Hematopoietic multipotent progenitor cell (in vitro differentiated cells): ENCODE measurements around the gene MIPEP. TPM values are rescaled to one million over a fixed set of nuclear protein-coding genes. Genes with fewer than 3 reads are reported as not detected.
A peak's percentile ranks its signal among the peaks of the same experiment; 100 is the strongest.
"Not testable (repeated sequence)": the region's sequence is repeated elsewhere in the genome, so short reads cannot be mapped to it uniquely, and the experiment has no call there.

Experiments used
- DNase-seq, 3 donors: peaks; one replicate each; pipeline ENCODE4 v3.0.0-alpha.2; 2011 to 2015; ENCODE audit warnings: low read depth in 2 of 3, low spot score in 2 of 3
- total RNA-seq: library from RNA; depleted of rRNA; stranded (reverse); fragments of >200 nt; gene quantifications from one replicate; pipeline ENCODE4 v1.2.3, GENCODE V29; 2012

The MIPEP gene
- total RNA-seq, 1 donor = 7.8 TPM

DNA sequence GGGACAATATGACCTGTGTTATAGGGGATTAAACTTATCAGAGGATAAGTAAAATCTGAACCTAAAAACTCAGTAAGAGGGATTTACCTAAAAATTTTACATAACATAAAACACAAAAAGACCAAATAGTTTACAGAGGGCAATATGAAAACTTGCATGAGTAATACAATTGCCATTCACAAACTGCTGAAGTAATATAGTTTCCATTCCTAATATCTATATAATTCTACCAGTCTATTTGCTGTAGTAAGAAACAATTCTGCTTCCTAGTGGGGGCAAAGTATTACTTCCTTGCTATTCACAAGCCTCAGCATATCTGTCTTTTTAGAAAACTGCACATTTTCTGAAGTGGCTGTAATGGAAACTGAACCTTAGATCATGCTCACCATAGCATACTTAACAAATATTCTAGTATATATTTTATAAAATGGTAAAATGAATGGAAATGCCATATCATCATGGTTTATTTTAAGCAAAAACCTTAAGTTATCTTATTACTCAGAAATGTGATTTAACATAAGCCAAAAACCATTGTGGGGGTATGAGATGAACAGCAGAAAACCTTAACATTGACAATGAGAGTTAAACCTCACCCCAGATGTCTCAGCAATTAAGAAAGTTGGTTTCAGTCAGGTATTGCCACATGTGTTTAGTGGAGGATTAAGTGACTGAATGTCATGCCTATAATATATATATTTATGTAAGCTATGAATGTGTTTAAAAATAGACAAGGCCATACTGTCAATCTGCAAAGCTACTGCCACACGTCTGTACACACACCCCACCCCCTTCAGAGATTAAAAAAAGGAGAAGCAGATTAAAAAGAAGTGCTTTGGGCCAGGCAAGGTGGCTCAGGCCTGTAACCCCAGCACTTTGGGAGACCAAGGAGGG is 136.8 kb downstream of the MIPEP start:
- peak in 1 of 3 donors; percentile 19 for DNase-seq

DNA sequence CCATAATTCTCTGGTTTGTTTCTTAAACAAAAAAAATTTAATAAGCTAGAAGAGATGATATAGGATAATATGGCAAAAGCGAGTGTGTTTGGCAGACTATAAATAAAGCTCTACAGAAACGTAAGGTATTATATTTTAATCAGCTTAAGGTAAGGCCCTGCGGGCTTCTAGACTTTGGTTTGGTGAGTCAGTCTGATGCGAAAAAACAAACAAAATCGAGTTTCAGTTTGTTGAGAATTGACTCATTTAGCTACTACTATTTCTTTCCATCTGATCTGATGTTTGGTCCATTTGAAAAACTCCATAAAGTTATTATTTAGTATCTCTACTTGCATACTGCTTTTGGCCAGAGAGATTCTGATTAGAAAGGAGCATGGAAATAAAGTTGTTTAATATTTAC is 138.0 kb downstream of the MIPEP start:
- no peak for DNase-seq

DNA sequence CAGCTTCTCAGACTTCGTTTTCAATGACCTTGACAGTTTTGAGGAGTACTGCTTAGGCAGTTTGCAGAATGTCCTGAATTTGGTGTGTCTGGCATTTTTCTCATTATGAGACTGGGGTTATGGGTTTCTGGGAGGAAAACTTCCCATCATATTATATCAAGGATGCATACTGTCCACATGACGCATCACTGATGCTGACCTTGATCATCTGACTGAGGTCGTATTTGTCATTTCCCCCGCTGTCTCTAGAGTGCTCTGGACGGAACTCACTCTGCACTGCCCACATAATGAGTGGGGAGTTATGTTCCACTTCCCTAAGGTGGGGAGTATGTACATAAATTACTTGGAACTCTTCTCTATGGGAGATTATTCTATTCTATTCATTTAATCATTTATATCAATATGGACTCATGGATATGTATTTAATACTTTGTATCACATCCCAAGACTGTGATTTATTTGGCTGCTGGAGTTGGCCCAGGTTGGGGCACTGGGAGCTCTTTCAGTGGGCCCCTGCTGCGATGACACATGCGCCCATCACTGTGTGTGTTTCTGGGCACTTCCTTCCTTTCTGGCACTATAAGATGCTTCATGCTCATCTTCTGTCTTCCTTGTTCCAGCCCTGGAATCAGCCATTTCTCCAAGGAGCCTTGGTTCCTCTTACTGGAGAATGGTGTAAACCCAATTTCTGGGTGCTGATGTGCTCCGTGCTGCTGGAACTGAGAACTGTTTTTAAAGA is 138.6 kb downstream of the MIPEP start:
- DNase-seq = no peak

DNA sequence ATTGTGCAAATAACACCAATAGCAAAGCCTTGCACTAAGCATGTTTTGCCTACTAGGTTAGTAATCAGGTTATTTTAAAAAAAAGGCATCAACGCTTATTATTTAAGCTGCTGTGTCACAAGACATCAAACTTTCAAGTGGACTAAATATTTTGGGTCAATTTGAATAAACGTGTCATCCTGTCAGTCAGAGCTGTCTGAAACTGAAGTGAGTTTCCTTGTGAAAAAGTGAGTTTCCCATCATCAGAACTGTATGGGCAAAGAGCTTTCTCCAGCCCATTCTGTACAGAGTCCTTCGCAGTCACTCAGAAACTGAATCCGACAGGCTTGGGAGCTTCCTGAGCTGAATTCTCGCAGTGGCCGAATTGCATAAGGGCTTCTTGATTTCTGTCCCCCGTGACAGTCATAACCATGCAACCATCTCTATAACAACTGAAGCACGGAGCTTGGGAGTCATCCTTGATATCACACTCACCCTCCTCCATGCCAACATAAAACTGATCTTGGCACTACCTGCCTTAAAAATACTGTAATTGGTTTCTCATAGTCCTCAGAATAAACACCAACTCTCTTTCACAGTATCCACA is 139.8 kb downstream of the MIPEP start:
- no peak for DNase-seq

DNA sequence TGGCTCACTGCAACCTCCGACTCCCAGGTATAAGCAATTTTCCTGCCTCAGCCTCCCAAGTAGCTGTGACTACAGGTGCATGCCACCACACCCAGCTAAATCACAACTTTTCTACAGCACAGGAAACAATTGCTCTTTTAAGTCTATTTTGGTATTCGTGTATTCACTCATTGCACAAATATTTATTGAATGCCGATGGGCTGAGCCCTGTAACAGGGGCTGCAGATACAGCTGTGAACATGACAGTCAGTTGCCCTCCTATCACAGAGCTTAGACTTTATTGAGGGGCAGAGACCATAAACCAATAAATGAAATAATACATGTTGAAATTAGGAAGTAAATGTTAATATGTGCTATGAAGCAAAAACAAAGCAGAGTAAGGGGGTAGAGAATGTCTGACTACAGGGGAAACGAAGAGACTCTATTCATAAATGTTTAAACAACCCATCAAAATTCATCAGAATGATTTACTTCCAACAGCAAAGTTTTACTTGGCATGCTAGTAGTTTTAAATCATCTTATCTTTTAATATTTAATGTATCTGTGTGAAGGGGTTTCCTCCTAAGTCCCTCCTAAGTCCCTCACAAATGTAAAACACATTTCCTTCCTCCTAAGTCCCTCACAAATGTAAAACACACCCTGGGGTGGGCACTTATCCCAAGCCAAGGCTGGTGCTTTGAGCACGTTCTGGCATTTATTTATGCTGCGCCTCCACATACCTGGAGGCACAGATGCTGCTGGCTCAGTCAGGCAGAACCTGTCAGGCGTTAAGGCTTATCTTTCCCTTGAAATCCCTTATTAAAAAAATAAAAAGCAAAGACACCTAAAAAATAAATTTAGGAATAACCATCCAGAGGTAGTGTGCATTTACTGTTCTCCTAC is 140.8 kb downstream of the MIPEP start:
- no peak for DNase-seq

DNA sequence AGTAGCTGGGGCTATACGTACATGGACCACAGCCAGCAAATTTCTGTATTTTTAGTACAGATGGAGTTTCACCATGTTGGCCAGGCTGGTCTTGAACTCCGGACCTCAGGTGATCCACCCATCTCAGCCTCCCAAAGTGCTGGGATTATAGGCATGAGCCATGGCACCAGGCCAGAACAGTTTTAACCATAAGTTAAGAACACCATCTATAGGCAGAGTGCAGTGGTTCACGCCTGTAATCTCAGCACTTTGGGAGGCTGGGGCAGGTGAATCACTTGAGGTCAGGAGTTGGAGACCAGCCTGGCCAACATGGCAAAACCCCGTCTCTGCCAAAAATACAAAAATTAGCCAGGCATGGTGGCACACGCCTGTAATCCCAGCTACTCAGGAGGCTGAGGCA is 143.1 kb downstream of the MIPEP start:
- DNase-seq = not testable (repeated sequence)

DNA sequence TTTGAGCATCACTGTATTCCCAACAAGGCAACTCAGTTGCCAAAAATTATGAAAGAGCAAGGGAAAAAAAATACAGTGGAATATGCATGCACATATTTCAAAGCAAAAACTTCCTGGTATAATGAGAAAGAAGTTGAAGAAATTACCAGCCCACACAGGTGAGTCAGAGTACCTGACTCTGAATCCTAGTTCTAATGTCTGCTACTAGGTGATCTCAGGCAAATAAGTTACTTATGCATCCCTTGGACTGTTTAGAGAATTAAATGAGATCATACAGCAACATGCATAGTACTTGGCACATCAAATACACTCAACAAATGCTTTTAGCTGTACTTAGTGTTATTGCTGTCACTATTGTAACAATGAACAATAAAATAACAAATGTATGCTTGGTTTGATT is 144.9 kb downstream of the MIPEP start:
- no peak for DNase-seq

DNA sequence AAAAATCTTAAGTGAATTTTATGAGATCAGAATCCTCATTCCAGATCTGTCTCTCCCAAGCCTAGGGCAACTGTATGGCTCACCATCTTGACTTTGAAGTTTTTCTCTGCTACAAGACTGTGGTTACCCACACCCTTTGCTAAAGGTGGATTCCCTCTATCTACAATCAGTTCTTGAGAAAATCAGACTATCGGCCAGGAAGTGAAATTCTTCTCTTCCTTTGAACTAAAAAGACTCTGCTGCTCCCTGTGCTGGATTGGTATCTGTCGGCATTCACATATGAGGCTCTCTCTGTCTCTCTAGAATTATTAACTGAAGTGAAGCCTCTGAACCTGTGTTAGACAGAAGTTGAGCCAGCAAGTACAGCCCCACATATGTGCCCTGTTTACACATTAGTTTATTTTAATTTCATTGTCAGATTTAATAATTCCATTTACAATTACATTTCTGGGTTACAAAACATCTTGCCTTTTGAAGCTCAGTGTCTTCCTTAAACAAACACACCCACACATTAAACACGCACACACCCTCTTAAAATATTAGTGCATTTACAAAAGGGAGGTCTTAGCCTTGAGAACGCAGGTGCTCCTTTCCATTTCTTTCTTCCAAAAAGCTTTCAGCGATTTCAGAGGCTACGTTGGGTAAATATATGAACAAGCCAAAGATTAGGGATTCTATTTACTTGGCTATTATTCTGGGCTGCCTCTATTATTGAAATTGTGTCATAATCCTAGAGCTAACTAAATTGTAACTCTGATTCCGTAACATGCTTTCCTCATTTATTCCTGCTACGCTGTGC is 145.7 kb downstream of the MIPEP start:
- no peak for DNase-seq

DNA sequence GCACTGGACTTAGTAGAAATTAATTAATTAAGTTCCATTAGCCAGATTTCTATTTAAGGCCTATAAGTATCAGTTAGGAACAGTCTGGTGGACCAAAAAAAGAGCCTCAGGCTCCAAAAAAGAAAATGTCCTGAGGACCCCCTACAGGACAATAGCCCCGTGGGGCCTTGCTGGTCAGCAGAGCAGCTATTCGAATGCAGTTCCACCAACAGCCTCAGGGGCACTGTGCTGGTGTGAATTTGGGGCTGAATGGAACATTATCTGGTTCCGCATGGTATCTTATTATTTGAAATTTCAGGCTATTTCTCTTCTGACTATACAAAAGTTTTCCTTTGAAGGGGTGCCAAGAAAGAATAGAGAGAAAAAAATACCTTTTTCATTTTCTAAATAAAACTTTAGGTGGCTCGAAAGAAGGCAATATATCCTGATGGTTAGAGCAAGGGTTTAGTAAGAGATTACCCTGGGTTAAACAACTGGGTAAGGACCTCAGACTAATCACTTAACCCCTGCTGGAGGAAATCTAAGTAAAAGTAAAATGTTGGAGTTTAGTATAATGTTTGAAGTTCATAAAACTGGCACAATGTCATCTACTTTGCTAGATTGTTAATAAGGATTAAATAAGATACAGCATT is 147.2 kb downstream of the MIPEP start:
- DNase-seq = no peak

DNA sequence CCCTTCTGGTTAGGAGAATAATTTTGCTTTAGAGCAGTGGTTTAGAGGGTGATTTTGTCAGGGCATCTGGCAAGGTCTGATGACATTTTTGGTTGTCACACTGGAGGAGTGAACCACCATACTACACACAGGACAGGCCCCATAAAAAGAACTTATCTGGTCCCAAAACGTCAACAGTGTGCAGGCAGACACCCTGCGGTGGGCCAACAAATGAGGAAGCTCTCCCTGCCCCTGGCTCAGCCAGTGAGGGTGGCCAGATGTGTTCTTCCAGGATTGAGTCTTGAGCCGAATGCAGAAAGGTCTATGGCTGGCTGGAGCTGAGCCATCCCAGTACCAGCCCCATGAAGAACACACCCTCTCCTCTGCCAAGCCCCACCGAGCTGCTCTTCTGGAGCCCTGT is 149.2 kb downstream of the MIPEP start:
- no peak for DNase-seq

DNA sequence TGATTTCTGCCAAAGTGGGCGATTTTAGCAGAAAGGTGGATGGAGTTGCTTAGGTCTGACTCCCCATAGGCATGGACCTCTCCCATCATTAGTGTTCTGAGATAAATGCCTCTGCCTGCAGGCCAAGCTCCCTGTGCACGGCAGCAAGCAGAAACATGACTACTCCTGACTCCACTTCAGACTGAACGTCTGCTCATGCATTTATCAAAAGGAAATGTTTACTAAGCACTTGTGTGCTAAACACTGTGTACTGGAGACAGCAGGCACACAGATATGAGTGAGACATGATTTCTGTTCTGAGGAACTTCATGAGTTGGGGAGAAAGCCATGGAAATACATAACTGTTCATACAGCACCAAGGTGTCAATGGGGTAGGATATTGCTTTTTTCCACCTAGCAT is 149.6 kb downstream of the MIPEP start:
- no peak for DNase-seq

DNA sequence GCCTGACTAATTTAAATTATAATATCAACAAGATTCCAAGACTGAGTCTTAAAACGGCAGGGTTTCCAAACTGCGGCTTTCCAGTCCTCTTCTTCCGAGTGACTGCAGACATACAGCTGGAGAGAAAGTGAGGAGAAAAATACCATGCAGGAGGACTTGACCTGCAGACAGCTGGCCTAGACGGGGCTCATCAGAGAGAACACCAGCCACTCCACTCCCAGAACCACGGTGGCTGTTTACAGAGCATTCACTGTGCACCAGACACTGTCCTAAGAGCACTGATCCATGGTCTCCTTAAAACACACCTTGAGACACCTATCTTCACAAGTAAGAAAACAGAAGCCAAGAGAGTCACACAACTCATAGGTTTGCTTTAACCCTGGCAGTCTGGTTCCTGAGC is 152.7 kb downstream of the MIPEP start:
- no peak for DNase-seq

DNA sequence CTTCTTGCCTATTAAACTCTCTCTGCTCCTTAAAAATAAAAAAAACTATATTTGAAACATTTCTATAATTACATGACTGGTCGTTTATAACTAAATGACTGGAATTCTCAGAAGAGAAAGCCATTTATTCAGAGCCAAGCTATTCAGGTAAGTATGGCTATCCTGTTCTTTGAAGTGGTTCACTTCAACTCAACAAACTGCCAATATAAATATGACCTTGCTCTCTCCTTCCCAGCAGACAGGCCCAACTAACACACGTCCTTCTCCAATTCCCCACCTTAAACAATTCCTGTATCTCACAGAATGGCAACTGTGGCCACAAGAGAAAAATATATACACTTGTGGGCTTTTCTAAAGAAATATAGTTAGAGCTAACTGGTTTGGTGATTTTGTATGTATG is 153.9 kb downstream of the MIPEP start:
- DNase-seq = no peak

DNA sequence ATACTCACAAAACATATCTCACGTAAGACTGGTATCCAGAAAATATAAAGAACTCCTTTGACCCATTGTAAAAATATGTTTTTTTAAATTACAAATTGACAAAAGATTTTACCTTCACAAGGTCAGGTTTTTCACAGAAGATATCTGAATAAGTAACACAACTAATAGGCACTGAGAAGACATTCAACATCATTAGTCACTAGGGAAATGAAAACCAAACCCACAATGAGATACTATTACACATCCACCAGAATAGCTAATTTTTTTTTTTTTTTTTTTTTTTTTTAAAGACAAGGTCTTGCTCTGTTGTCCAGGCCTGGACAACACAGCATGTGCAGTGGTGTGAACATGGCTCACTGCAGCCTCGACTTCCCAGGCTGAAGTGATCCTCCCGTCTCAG is 157.5 kb downstream of the MIPEP start:
- no peak for DNase-seq

DNA sequence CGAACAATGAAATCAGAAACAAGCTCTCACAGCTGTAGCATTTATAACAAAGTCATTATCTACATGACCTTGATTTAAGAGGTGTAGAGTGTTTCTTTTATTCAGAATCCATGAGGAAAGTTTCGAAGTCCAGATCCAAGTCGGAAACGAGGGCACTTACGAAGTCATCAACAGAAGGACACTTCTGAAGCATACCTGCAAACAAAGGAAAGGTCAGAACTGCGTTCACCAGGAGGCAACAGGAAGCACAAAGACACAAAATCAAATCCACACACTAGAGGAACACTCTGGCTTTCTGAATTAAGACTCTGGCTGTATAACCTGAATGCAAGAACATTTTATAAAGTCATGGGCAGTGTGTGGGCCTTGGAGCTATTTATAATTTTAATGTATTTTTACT is 158.9 kb downstream of the MIPEP start:
- no peak for DNase-seq

DNA sequence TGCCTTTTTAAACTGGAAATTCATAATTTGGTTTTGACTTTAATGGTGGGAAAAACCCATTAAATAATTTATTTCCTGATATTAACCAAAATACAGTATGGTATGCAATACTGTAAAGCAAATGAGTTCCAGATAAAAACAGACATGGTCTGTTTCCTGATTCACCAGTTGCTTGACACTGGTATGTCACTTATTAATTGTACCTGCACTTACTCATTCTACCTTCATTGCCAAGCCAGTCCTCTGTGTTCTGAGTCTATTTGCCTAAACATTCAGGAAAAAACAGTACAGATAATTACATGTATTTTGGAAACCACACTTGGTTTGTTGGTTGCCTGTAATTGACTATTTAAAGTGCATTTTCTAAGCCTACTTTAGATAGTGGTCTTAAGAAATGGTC is 159.7 kb downstream of the MIPEP start:
- DNase-seq = no peak

DNA sequence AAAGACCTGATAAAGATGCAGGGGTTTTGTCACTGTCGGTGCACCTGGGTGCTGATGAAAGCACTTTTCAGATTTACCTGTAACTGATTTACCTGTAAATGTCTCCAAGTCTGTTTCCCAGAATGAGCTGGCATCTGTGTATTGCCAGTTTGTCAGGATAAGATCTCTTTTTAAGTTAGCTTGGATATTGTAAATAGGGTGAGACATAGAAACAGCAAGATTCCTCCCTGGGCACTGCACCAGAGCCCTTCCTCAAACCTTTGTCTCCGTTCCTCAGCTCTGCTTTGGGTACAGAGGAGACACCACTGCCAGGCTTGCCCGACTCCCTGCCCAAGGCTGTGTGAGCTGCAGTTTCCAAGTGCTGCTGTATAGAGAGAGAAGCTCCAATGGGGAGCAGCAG is 160.4 kb downstream of the MIPEP start:
- DNase-seq = no peak

DNA sequence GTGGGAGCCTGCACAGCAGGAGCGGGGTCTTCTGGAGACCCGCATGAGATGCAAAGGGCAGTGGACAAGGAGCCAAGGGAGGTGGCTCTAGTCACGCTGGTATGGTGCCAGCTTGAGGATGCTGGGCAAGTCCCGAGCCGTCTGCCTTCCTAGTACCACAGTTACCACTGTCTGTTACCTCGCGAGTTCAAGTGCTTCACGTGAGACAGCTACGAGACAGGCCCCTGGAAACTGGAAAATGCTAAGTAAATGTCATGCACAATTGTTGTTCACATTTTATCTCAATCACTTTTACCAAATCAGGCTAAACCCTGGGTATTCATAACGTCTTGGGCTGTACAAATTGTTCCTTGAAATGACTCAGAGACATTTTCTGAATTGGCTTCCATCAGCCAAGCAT is 163.3 kb downstream of the MIPEP start:
- no peak for DNase-seq

DNA sequence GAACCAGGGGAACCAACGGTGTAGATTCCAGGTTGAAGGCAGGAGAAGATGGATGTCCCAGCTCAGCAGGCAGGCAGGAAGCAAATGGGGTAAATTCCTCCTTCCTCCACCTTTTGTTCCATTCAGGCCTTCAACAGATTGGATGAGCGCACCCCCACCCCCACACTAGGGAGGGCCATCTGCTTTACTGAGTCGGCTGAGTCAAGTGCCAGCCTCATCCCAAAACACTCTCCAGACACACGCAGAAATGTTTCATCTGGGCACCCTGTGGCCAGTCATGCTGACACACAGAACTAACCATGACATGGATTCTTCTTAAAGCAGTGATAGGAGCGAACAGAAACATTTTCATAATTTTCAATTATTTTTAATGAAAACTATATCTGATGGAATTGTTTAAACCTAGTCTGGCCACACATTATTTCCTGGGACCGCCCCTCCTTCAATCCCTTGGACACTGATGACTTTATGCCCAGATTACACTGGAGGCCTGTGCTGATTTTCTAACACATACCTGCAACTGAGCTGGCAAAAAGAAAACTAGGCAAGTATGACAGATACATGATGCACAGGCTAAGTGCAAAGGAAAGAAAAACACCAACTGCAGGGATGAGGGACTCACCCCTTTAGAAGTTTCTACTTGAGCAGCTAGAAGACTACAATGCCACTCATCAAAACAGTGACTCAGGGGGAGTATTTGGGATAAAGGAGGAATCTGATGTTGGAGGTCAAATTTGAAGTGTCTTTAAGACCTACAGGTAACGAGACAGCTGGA is 164.8 kb downstream of the MIPEP start:
- no peak for DNase-seq
